HCT116 (cell line): Measurements from ENCODE around the gene RPS6KA2. TPM values are rescaled to one million over a fixed set of nuclear protein-coding genes. Genes with fewer than 3 reads are reported as not detected.

Source experiments
- ATAC-seq: fragments of 200-7000 bp; cut with Tn5 transposase; 2 replicates; pipeline ENCODE4 v1.9.1; 2020; ENCODE audit warnings: mild to moderate bottlenecking, moderate library complexity
- BruUV-seq: library from RNA; stranded (reverse); fragments of 400-500 nt; replicated peaks from 2 replicates; lab custom pipeline; 2021; lab: Mats Ljungman, UMichigan
- CTCF ChIA-PET: fragments of 300-600 bp; sonication (Branson Sonifier 250); formaldehyde crosslinking; loops from one replicate; lab custom pipeline; 2021; ENCODE audit warnings: antibody characterized with exemption; lab: Charles Lee
- POLR2A ChIA-PET: fragments of 300-600, 350-600 bp; sonication (Branson Sonifier 250); formaldehyde crosslinking; loops from one replicate; lab custom pipeline; 2021; ENCODE audit warnings: antibody characterized with exemption; lab: Charles Lee
- RAD21 ChIA-PET, 2 experiments: fragments of 300-600 bp; sonication (Branson Sonifier 250); formaldehyde crosslinking; loops; one replicate each; lab custom pipeline; 2023; ENCODE audit warnings: low total read pairs in 2 of 2; ENCODE audit not compliant: uncharacterized antibody in 2 of 2, unreplicated experiment in 2 of 2, low non-redundant PET in 1 of 2; lab: Charles Lee
- DNase-seq: peaks from one replicate; pipeline ENCODE4 v3.0.0-alpha.2; 2010; ENCODE audit warnings: low read depth, low spot score
- H2AFZ ChIP-seq: fragments of 200-600 bp; shearing (Covaris generic), sonication (generic); 2 replicates; pipeline ENCODE4 v1.6.1; 2017; ENCODE audit warnings: low read depth, mixed run types, mixed read lengths, antibody characterized with exemption, low read length; ENCODE audit not compliant: poor library complexity, severe bottlenecking
- H3K27ac ChIP-seq: 2 replicates; pipeline ENCODE4 v1.5.1; 2012; ENCODE audit warnings: low read depth, low read length
- H3K27me3 ChIP-seq: fragments of 200-600 bp; sonication (generic); 2 replicates; pipeline ENCODE4 v1.6.1; 2016; ENCODE audit warnings: mixed run types, low read length, mixed read lengths; ENCODE audit not compliant: insufficient read depth
- H3K36me3 ChIP-seq, 2 experiments: fragments of 200-500 bp in 1 of 2; fragments of 200-600 bp in 1 of 2; sonication (Bioruptor generic) in 1 of 2; sonication (generic) in 1 of 2; 2 replicates each; pipeline versions ENCODE4 v1.5.1 to v1.6.1; 2014 to 2016; ENCODE audit warnings: low read length in 2 of 2, inconsistent platforms in 1 of 2, mixed read lengths in 1 of 2, mixed run types in 1 of 2; ENCODE audit not compliant: insufficient read depth in 2 of 2, control insufficient read depth in 1 of 2
- H3K4me1 ChIP-seq, 2 experiments: fragments of 200-600 bp in 1 of 2; sonication (generic) in 1 of 2; 2 replicates each; pipeline versions ENCODE4 v1.5.1 to v1.6.1; 2012 to 2017; ENCODE audit warnings: low read length in 2 of 2, inconsistent platforms in 1 of 2, mild to moderate bottlenecking in 1 of 2, mixed read lengths in 1 of 2, mixed run types in 1 of 2, moderate library complexity in 1 of 2; ENCODE audit not compliant: insufficient read depth in 2 of 2, control insufficient read depth in 1 of 2
- H3K4me2 ChIP-seq: fragments of 200-600 bp; sonication (generic); 2 replicates; pipeline ENCODE4 v1.6.1; 2017; ENCODE audit warnings: mixed run types, low read length, mixed read lengths
- H3K4me3 ChIP-seq, 2 experiments: fragments of 200-600 bp in 1 of 2; sonication (generic) in 1 of 2; replicated peaks in 1 of 2; 2 replicates each; pipeline ENCODE4 v1.5.1; 2011 to 2016; ENCODE audit warnings: low read length in 2 of 2, control low read depth in 1 of 2, low read depth in 1 of 2, mild to moderate bottlenecking in 1 of 2, mixed read lengths in 1 of 2, mixed run types in 1 of 2
- H3K79me2 ChIP-seq: fragments of 200-600 bp; sonication (generic); 2 replicates; pipeline ENCODE4 v1.6.1; 2017; ENCODE audit warnings: mild to moderate bottlenecking, mixed run types, low read length, moderate library complexity, mixed read lengths; ENCODE audit not compliant: insufficient read depth
- H3K9ac ChIP-seq: fragments of 200-600 bp; sonication (generic); 2 replicates; pipeline ENCODE4 v1.6.1; 2016; ENCODE audit warnings: low read length, mixed read lengths
- H3K9me2 ChIP-seq: fragments of 200-600 bp; sonication (generic), shearing (Covaris generic); 2 replicates; pipeline ENCODE4 v1.6.1; 2017; ENCODE audit warnings: mixed run types, mild to moderate bottlenecking, moderate library complexity; ENCODE audit not compliant: insufficient read depth
- H3K9me3 ChIP-seq, 2 experiments: fragments of 200-500 bp in 1 of 2; fragments of 200-600 bp in 1 of 2; sonication (Bioruptor generic) in 1 of 2; sonication (generic) in 1 of 2; 2 replicates each; pipeline ENCODE4 v1.6.1; 2014 to 2017; ENCODE audit warnings: low read length in 2 of 2, mixed read lengths in 2 of 2, inconsistent platforms in 1 of 2, low read depth in 1 of 2, mild to moderate bottlenecking in 1 of 2, mixed run types in 1 of 2, moderate library complexity in 1 of 2; ENCODE audit not compliant: control insufficient read depth in 1 of 2, insufficient read depth in 1 of 2
- H4K20me1 ChIP-seq: fragments of 200-600 bp; sonication (generic), shearing (Covaris generic); 2 replicates; pipeline ENCODE4 v1.6.1; 2017; ENCODE audit warnings: mixed run types, mild to moderate bottlenecking, moderate library complexity; ENCODE audit not compliant: insufficient read depth
- CBX3 ChIP-seq: IDR thresholded peaks from 2 replicates; pipeline ENCODE4 v1.6.1; 2012; ENCODE audit warnings: low read depth
- CEBPB ChIP-seq: IDR thresholded peaks from 2 replicates; pipeline ENCODE4 v1.6.1; 2012; ENCODE audit warnings: low read depth
- EGR1 ChIP-seq: IDR thresholded peaks from 2 replicates; pipeline ENCODE4 v1.6.1; 2012; ENCODE audit warnings: low read depth
- EZH2 ChIP-seq: fragments of 200-600 bp; sonication (generic); IDR thresholded peaks from 2 replicates; pipeline ENCODE4 v1.6.1; 2017; ENCODE audit warnings: antibody characterized with exemption, mixed run types
- FOSL1 ChIP-seq: IDR thresholded peaks from 2 replicates; pipeline ENCODE4 v1.6.1; 2012; ENCODE audit warnings: low read depth
- POLR2AphosphoS5 ChIP-seq: IDR thresholded peaks from 2 replicates; pipeline ENCODE4 v1.6.1; 2011; ENCODE audit warnings: mild to moderate bottlenecking, low read depth, low read length, moderate library complexity
- RAD21 ChIP-seq: IDR thresholded peaks from 2 replicates; pipeline ENCODE4 v1.6.1; 2012; ENCODE audit warnings: low read depth, mild to moderate bottlenecking
- SP1 ChIP-seq: IDR thresholded peaks from 2 replicates; pipeline ENCODE4 v1.6.1; 2012; ENCODE audit warnings: low read depth
- SRF ChIP-seq: IDR thresholded peaks from 2 replicates; pipeline ENCODE4 v1.6.1; 2012; ENCODE audit warnings: low read depth
- TCF7L2 ChIP-seq: IDR thresholded peaks from 2 replicates; pipeline ENCODE4 v1.7.0; 2011; ENCODE audit warnings: borderline replicate concordance, inconsistent platforms; ENCODE audit not compliant: insufficient read depth, insufficient read length; ENCODE audit errors: extremely low read depth
- YY1 ChIP-seq: IDR thresholded peaks from 2 replicates; pipeline ENCODE4 v1.6.1; 2011; ENCODE audit warnings: low read length, low read depth, moderate library complexity, mild to moderate bottlenecking; ENCODE audit not compliant: insufficient replicate concordance; ENCODE audit errors: extremely low read depth
- ZFX ChIP-seq: fragments of 450-650 bp; IDR thresholded peaks from 2 replicates; pipeline ENCODE4 v1.6.1; 2017
- ZNF274 ChIP-seq: fragments of 200-500 bp; sonication (Bioruptor generic); IDR thresholded peaks from 2 replicates; pipeline ENCODE4 v1.6.1; 2014; ENCODE audit warnings: mild to moderate bottlenecking, low read depth, low read length, inconsistent platforms
- intact Hi-C: fragments of 100-400 bp; cut with micrococcal nuclease; formaldehyde crosslinking; loops from 2 replicates; pipeline ENCODE4 v1.10.0; 2022
- total RNA-seq: library from RNA; stranded (reverse); gene quantifications from one replicate; pipeline ENCODE4 v1.2.1, GENCODE V29; 2021; ENCODE audit not compliant: unreplicated experiment
- TF ChIP-seq, protein P1 (sequence below): IDR thresholded peaks from 2 replicates; pipeline ENCODE4 v1.6.1; 2012
- TF ChIP-seq, protein P2 (sequence below), 3 experiments: fragments of 200-600 bp in 1 of 3; sonication (generic) in 1 of 3; IDR thresholded peaks in 2 of 3; conservative IDR thresholded peaks in 1 of 3; 2 replicates each; pipeline ENCODE4 v1.5.1; 2012 to 2017; ENCODE audit warnings: low read depth in 2 of 3, low read length in 2 of 3, antibody characterized with exemption in 1 of 3, borderline replicate concordance in 1 of 3, control low read depth in 1 of 3, mild to moderate bottlenecking in 1 of 3, mixed read lengths in 1 of 3, mixed run types in 1 of 3, moderate library complexity in 1 of 3; ENCODE audit not compliant: insufficient read depth in 1 of 3

RPS6KA2 gene
- total RNA-seq, 1 experiment from 2014 or later, result 8.5 TPM

DNA sequence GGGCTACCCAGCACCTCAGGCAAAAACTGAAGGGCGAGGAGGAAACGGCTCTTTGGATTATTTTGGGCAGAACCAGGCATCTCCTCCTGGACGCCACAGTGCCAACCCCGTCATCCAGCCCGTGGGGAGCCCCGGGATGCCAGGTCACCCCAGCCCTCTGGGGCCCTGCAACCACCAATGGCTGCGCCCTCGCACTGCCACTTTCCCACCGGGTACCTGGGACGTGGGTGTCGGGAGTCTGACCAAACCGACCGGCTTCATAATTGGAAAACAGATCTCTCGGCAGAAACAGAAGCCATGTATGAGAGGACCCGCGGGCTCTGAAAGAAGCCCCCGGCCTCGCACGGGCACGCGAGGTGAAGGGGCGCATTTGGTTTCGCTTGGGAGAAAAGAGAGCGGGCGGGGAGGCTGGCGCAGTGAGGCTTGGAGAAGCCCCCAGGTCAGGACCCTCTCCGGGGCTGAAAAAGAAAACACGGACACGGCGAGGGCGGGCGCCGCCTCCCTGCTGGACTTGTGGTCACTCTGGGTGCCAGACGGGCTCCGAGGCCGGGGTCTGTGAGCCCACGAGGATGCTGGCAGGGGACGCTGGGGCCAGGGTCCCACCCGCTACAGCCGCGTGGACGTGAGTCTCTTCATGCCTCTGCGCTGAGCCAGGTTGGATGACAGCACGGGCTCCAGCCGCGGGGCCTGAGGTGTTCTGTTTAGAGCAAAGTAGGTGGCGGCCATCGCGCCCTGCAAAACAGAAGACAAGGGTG is 214.7 kb downstream of the RPS6KA2 start:
- Histone ChIP-seq H3K4me2 (no peak overlapping the region), H3K9ac (no peak overlapping the region), H3K4me1 (no peaks in the 10 kb centered on the region), H3K79me2 (no peaks in the 10 kb centered on the region)
- RAD21 ChIA-PET, result no interaction called here
- no peak for TF ChIP-seq EGR1
- TF ChIP-seq CBX3, result no peak
- TF ChIP-seq TCF7L2, result no peak
- TF ChIP-seq ZNF274, result no peak
- TF ChIP-seq CEBPB, result no peak
- no peak for TF ChIP-seq FOSL1
- TF ChIP-seq, protein P1, sequence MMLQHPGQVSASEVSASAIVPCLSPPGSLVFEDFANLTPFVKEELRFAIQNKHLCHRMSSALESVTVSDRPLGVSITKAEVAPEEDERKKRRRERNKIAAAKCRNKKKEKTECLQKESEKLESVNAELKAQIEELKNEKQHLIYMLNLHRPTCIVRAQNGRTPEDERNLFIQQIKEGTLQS, result no peak
- no peak for TF ChIP-seq ZFX
- TF ChIP-seq RAD21, result no peak
- no peak for TF ChIP-seq SRF
- TF ChIP-seq YY1, result no peak
- no peak for TF ChIP-seq SP1
- TF ChIP-seq, protein P2, sequence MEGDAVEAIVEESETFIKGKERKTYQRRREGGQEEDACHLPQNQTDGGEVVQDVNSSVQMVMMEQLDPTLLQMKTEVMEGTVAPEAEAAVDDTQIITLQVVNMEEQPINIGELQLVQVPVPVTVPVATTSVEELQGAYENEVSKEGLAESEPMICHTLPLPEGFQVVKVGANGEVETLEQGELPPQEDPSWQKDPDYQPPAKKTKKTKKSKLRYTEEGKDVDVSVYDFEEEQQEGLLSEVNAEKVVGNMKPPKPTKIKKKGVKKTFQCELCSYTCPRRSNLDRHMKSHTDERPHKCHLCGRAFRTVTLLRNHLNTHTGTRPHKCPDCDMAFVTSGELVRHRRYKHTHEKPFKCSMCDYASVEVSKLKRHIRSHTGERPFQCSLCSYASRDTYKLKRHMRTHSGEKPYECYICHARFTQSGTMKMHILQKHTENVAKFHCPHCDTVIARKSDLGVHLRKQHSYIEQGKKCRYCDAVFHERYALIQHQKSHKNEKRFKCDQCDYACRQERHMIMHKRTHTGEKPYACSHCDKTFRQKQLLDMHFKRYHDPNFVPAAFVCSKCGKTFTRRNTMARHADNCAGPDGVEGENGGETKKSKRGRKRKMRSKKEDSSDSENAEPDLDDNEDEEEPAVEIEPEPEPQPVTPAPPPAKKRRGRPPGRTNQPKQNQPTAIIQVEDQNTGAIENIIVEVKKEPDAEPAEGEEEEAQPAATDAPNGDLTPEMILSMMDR (IDR thresholded peaks at IDR 0.05 in 2 of 3, conservative IDR thresholded peaks at IDR 0.05 in 1 of 3; ENCODE audit: borderline replicate concordance in 1 of 3, insufficient read depth in 1 of 3, low read depth in 2 of 3, low read length in 2 of 3), result no peak
- TF ChIP-seq EZH2, result no peak
- TF ChIP-seq POLR2AphosphoS5, result no peak
- TF ChIP-seq, all 23 proteins: peak for 0
- intact Hi-C loops, result no loop called here
- no peaks in the 10 kb centered on the region for H4K20me1 ChIP-seq
- H3K36me3 ChIP-seq, result no peaks in the 10 kb centered on the region
- ChIA-PET CTCF (no interaction called here), POLR2A (no interaction called here)
- H3K9me2 ChIP-seq, result no peaks in the 10 kb centered on the region
- H3K4me3 ChIP-seq, result no peak overlapping the region
- ATAC-seq, result no peak
- BruUV-seq, result no TSS peak
- no peaks in the 10 kb centered on the region for H3K9me3 ChIP-seq
- no peak for DNase-seq
- H2AFZ ChIP-seq, result no peak overlapping the region
- no peaks in the 10 kb centered on the region for H3K27me3 ChIP-seq
- no peak overlapping the region for H3K27ac ChIP-seq
